Activated T-helper 1 cell treated with anti-CD3 and anti-CD28 coated beads, Interleukin-2, amount 50 U/mL, for 16 hours (primary cell): ENCODE measurements around the gene RCN2.
A peak's percentile ranks its signal among the peaks of the same experiment; 100 is the strongest.

Source experiments
- DNase-seq, 2 donors: peaks; one replicate each; pipeline ENCODE4 v3.0.0-alpha.2; 2020; ENCODE audit warnings: low read depth in 1 of 2, low spot score in 1 of 2

The RCN2 gene

DNA sequence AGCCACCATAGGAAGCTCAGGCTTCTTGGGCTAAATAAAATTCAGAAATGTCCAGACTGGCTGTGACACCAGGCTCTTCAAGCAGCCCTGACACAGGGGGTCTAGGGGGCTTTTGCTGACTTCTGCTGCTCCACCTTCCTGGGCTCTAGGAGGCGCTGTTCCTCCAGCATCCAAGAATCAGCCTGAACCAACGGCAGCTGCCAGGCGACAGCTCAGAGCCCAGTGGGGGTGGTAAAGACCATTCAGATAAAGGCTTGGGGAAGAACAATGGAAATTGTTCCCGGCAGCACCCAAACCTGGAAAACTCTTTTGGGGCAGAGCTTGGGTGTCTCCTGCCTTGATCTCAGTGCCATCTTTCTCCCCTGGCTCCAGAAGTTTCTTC, 41.8 kb downstream of the RCN2 start:
- peak; percentile 36 to 40 for DNase-seq

DNA sequence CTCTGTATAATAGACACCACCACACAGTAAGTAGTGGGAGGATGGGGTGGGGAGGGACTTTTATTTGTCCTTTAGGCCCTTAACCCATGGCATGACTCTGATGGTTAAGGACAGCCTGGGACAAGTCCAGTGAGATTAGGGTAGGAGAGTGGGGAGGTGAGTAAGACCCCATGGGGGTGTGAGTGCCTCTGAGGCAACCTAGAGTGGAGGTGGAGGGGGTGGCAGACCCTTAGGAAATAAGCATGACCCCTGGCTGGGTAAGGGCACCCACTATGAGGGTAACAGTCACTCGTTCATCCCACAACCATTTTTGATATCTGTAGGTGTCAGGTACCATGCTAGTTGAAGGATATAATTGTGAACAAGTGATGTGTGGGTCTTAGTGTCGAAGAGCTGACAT, 42.4 kb downstream of the RCN2 start:
- no peak for DNase-seq

DNA sequence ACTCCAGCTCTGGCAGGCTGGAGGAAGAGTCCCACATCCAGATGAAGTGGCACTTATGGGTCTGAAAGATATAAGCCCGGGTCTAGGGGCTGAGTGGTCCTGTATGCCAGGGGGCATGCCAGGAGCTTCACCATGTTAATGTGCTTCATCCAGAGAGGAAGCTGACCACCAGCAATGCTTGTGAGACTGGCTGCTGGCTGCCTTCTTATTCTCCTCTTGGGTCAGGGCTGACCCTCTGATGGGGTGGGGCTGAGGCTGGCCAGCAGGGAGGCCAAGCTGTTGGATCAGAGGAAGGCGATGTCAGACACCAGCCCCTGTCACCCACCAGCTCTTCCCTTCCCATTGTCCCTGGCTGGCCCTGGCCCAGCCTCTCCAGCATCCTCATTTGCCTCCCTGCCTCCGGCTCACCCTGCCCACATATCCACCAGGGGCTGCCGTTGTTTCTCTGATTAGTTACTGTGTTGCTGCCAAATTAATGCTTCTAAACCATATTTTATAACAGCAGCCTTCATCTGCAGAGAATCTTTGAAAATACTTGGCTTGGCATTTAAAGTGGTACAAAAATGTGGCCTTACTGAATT, 43.0 kb downstream of the RCN2 start:
- no peak for DNase-seq

DNA sequence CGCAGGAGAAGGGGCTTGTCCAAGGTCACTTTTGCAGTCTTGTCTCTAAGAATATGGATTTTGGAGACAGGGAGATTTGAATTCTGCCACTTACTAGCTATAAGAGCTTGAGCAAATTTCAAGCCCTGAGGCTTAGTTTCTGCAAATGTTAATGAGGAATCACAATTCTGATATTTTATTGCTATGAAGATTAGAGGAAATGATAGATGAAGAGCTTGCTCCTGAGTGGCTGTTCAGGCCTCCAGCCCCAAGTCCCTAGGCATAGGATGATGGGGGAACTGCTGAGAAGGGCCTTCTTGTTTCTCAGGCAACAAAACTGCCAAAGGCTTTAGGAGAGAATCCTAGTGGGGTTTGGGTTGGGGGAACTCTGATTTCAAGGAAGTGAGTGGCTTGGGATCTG, 44.6 kb downstream of the RCN2 start:
- DNase-seq, result no peak

DNA sequence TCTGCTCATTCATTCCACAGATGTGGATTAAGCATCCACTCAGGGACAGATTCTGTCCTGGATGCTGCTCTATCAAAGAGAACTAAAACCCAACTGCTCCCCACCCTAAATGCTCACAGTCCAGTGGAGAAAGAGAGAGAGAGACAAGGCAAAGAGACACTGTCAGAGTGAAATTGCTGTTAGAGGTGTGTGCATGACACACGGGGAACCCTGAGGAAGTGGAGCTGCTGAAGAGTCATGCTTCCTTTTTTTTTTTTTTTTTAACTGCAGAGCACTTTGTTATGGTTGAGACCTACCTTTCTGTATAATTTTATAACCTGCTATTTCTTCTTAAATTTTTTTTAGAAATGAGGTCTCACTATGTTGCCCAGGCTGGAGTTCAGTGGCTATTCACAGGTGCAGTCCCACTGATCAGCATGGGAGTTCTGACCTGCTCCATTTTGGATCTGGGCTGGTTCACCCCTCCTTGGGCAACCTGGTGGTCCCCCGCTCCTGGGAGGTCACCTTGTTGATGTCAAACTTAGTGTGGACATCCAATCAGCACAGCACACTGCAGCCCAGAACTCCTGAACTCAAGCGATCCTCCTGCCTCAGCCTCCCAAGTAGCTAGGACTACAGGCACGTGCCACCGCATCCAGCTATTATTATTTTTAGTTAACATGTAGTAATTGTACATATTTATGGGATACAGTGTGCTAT, 45.2 kb downstream of the RCN2 start:
- no peak for DNase-seq

DNA sequence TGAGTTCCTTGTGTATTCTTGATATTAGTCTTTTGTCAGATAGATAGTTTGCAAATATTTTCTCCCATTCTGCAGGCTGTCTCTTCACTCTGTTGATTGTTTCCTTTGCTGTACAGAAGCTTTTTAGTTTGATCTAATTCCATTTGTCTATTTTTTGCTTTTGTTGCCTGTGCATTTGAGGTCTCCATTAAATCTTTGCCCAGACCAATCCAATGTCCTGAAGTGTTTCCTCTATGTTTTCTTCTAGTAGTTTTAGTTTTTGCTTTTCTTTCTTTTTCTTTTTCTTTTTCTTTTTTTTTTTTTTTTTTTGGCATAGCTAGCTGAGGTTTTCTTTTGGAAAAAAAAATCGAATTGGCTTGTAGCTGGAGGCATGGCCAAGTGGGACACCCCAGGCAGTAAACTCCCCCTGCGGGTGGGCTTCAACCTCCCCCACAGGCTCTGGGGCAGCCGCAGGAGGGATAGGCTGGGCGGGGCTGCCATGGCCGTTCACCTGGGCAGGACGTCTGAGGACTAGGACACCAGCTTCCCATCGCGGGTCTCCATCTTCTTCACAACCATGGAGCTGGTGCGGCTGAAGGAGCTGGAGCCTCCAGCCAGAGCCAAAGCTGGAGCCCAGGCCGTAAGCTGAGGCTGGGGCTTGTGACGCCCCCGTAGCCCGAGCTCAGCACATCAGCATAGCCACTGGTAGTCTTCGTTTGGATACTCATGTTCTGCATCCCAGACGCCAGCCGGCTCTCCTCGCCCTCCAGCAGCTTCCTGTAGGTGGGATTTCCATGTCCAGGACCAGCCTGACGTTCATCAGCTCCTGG, 47.2 kb downstream of the RCN2 start:
- DNase-seq, result no peak

DNA sequence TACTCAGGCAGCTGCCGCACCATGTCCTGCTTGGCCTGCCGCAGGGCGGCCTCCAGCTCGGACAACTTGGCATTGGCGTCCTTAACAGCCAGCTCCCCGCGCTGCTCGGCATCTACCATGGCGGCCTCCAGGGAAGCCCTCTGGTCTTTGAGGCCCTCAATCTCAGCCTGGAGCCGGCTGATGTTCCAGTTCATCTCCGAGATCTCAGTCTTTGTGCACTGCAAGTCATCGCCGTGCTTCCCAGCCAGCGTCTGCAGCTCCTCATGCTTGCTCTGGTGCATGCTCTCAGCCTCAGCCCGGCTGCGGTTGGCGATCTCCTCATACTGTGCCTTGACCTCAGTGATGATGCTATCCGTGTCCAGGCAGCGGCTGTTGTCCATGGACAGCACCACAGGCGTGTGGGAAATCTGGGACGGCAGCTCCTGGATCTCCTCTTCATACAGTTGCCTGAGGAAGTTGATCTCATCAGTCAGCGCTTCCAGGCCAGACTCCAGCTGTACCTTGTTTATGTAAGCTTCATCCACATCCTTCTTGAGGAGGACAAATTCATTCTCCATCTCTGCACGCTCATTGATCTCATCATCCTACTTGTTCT, 47.9 kb downstream of the RCN2 start:
- DNase-seq, result no peak

DNA sequence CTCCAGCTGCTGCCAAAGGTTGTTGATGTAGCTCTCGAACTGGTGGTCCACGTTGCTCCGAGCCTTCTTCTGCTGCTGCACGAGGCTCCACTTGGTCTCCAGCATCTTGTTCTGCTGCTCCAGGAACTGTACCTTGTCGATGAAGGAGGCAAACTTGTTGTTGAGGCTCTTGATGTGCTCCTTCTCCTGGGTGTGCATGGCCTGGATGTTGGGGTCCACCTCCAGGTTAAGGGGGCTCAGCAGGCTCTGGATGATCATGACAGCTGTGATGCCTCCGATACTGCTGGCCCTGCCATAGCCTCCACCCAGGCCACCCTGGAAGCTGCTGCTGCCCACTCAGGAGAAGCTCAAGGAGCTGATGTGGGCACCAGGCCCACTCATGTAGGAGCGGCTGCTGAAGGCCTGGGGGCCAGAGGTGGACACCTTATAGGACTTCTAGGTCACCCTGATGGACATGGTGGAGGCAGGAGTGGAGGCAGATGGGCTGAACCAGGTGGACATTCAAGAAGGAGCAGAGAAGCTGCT, 48.5 kb downstream of the RCN2 start:
- DNase-seq, result no peak

DNA sequence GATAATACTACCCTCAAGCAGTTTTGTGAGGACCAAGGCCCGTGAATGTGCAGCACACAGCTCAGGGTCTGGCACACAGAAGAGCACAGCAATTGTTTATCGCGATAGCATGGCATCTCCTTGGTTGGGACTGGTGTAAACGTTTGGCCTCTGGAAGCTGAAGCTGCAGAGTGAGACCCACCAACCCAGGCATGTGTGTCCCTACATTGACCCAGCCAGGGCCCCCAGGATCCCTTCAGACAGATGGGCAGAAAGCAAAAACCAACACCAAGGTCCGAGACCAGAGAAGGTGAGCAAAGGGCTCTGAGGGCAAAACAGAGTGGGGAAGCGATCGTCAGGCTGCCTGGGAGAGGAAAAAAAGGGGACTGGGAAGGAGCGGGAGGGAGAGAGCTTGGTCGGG, 50.8 kb downstream of the RCN2 start:
- DNase-seq, result no peak

DNA sequence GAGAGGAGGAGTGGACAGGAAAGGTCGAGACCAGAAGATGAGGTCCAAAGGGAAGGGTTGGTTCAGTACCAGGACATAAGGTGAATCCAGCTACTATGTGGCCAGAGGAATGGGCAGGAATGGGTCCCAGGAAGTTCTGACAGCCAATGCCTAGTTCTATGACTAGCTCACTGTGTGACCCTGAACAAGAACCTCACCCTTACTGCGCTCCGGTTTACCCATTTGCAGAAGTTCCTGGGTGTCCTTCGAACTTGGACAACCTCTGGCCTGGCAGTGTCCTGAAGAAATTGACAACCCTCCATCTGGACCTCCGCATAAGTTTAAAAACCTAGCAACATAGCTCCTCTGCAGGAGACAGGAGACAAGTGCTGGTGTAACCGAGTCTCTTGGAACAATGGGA, 51.2 kb downstream of the RCN2 start:
- no peak for DNase-seq

DNA sequence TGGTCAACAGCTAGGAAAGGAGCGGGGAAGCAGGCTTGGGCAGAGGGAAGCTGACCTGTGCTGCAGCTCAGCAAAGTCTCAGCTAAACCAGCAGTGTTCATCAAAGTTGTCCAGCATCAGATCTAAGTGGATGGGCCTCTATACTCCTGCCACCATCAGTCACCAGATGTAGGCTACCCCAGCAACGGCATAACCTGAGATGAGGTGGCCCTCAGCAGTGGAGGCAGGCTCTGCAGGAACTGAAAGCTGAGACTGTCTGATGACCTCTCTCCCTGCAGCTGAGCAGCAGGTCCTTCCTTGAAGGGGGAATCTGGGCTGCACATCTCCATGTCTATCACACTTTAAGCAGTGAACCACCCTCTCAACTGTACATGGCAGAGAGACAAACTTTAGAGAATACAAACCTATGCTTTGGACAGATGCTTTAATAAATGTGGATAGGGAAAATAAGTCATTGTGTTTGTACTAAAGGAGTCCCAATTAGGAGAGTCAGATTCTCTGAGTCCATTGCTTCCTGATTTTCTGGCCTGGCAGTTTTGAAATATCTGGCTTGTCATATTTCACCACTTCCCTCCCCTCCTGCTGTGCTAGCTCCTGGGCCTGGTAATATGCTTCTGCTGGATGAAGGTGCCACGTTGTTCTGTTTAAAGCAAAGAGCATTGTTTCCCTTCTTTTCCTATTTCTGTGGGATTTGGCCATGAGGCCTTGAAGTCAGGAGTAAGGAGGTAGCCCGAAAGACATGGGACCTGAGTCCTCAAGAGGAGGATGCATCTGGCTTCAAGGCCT, 52.2 kb downstream of the RCN2 start:
- DNase-seq, result no peak

DNA sequence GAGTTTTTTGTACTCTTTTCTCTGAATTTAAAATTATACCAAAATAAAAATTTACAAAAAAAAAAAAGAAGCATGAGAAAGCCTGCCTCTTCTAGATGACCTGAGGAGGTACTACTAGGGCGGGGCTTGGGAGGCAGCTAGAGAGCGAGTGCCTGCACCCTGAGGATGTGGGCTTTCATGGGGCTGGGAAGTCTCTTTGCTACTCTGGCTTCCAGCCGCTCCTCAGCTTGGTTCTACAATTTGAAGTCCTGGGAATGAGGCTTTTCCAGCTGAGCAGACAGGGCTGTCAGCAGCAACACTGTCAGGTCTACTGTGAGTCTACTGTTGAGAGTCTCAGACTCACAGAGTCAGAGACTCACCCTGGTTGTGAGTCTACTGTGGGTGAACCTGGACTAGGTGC, 55.2 kb downstream of the RCN2 start:
- no peak for DNase-seq

DNA sequence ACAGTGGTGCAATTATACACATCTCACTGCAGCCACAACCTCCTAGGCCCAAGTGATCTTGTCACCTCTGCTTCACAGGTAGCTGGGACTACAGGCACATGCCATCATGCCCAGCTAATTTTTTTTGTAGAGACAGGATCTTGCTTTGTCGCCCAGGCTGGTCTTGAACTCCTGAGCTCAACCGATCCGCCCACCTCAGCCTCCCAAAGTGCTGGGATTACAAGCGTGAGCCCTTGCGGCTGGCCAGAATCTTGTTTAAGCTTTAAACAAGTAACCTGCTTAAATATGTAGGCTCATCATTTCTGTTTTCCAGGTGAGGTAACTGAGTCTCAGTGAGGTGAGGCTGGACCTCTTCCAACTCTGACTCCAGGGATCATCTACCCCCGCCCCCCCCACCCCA, 55.7 kb downstream of the RCN2 start:
- no peak for DNase-seq

DNA sequence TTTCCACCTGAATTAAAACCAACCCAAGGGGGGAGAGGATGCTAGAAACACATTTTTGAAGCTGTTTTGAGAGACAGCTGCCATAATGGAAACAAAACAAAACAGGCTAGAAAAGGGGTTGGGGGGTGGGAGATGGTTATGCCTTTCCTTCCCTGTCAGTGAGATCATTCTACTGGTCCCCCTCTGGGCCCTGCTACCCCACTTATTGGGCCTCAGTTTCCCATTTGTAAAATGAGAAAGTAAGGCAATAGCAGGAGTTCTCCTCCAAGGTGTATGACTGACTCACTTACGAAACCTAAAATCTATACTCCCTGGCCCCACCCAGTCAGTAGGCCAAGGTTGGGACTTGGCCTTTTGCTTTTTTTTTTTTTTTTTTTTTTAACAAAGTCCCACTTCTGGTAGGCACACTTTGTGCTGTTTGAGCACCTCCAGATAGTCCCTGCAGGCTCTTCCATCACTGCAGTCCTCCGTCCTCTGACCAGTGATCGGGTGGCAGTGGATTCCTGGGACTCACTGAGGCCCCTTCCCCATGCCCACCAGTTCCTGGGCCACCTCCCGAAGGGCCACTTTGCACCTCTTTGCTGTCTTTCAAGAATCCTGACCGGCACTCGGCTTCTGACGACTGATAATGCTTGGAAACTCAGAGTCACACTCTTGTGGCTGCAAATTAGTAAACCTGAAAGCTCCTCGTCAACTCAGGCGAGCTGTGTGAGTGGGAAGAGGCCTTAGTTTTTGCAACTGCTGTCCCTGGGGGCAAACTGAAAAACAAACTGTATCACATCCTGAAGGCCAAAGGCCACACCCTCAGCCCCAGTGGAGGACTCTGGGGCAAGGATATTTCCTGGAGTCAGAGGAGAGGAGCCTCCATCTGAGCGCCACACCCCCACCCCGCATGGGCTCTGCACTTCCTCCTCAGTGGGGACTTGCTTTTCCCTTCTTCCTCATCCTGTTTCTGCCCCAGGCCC, 56.6 kb downstream of the RCN2 start:
- peak in 1 of 2 donors; percentile 47 for DNase-seq

DNA sequence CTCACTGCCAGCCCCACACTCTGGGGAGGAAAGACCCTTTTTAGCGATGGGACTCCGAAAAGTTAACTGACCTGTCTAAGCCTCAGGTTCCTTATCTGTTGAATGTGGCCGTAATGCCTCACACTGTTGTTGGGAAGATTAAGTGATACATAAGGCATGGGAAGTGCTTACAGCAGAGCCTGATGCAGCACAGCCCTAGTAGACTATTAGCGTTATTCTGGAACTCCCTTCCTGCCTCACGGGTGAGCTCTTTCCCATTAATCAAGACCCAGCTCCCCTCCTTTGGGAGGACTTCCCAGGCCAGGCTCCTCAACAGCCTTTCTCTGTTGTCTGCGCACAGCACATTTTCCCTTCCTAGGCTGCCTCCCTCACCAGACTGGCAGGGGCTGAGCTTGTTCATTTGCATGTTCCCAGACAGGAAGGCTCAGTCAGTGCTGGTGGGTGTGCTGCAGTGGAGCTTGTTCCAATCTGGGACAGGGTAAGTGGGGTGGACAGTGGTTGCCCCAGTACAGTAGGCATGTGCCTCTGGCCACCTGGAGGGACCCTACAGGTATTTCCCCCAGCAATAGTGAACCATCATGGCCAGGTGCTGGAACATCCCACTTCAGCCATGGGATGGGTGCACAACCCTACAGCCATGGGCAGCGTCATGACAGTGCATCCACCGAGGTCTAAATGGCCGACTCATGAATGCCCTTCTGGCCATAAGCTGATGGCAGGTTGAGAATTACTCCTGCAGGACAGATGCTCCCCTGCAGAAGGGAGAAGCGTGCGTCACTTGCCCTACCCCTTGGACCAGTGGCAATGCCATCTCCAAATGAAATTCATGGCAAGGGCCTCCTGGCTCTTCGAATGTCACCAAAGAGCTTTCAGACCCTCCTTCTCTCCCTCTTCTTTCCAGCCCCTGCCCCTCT, 57.6 kb downstream of the RCN2 start:
- no peak for DNase-seq

DNA sequence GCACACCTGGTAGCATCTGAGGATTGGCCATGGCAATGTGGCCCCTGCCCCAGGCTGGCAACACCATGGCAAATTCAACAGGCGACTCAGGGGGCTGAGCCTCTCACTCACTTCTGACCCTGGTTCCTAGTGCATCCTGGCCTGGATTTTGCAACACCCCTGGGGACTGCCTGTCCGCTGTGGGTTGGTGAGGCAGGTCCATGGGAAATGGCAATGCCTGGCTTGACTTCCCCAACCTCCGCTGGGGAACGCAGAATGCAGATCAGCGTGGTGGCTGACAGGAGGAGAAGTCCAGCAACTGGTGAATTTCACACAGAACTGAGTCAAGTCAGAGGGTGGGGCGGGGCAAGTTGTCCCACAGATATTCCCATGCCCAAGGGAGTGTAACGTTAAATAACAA, 59.5 kb downstream of the RCN2 start:
- DNase-seq, result no peak

DNA sequence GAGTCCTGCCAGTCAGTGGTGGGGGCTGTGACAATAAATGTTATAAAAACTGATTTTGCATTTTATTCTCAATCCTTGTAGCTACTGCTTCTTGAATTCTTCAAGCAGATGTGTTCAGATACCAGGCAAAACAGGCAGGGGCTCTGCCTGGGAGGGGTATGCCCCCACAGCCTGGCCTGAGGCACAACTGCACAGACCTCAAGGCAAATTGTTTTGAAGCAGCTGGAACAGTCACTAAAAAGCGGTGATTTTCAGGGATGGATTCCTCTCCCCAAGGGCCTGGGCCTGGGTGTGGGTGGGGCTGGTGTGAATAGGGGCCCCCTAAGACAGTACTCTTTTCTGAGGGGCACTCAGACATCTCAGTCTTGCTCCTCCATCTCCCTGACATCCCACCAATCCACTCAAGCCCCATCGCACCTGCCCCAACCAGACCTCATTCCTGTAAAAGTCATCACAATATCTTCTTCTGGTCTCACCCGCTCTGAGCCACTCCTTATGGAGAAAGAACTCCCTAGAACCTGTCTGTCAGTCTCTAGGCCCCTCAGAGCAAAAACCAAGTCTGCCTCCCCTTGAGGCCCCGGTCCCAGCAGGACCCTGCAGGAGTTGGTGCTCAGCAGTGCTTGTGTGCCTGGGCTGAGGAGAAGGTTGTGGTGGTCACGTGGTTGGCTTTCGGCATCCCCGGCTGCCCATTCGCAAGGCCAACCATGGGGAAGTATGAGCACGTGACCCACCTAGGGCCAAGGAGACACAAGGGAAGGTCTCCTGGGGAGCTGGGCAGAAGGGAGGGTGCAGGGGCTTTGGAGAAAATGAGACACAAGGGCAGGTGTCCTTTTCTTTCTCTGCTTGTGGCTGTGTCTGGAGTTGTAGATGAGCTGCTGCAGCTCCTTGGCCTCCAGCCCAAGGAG, 60.4 kb downstream of the RCN2 start:
- no peak for DNase-seq
